ENCODE data around the gene SEL1L.
"Not testable (repeated sequence)": the region's sequence is repeated elsewhere in the genome, so short reads cannot be mapped to it uniquely, and the experiment has no call there.

SEL1L gene

DNA sequence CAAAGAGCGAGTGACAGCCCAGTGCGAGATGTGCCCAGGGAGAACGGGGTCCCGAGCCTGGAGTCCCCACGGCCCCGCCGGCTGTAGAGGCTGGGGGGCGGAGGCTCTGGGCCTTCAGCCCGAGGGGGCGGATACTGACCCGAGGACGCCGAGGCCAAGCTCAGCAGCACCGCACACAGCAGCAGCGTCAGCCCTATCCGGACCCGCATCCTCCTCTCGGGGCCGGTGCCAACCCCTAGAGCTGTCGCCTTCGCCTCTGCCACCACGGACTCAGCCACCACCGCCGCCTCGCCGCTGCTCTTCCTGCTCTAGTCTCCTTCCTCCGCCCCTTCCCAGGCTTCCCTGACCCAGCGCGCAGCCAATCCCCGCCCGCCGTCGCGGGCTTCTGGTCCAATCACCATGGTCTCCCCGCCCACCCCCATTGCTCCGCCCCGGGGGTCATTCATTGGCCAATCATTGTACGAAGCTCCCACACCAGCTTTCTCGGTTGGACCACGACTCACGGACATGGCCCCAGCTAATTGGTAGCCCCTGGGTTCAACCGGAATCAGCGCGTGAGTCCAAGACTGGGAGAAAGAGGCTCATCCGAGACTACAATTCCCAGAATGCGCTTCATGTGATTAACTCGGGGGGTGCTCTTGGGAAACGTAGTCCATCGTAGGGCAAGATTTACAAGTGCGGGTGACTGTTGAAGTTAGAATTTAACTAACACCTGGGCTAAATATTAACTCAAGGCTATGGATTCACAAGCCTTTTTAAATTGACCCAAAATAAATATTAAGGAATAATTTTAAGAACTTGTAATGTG lies at the start of gene SEL1L:
Gene SEL1L, minus strand, starts transcription at position 318 of the 808 bp plus-strand sequence. Its CDS starts 109 bp downstream, at position 209.
- peak; percentile 88 for FAIRE-seq
- DNase-seq (ENCODE audit: insufficient read length, low spot score), result peak; percentile 96

DNA sequence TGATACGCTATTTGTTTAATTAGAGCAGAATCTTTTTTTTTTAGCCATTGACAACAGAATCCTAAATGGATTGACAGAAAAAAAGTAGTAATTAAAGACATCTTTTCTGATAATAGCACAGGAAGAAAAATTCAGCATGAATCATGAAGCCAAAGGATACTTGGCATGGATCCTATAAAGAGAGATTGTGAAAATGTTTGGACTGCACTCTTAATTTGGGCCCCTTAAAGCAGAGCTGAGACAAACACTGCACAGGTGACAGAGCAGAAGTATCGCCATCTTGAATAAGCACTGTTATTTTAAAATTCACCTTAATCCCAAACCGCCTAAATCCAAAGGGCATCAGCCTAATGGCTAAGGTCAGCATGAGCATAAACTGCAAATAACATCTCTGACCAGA lies 48.8 kb upstream of the SEL1L start:
- FAIRE-seq (no peak), DNase-seq (ENCODE audit: insufficient read length, low spot score) (no peak)

DNA sequence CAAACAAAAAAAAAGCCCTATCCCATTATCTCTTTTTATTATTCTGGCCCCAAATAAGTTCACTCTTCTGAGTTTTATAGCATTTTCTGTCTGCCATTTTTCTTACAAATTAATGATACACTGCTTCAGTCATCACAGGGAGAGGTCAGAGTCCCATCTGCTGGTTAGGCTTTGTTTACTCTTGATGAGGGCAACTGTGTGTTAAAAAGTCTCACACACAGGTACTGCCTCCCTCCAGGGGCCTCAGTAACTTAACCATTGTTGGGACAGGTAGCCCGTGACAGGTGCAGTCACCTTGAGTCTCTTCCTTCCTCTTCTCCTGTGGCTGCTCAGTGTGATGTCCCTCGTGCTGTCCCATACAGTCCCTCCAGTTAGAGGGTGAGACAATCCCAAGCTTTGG lies 45.5 kb upstream of the SEL1L start:
- DNase-seq (ENCODE audit: insufficient read length, low spot score) (no peak), FAIRE-seq (no peak)

DNA sequence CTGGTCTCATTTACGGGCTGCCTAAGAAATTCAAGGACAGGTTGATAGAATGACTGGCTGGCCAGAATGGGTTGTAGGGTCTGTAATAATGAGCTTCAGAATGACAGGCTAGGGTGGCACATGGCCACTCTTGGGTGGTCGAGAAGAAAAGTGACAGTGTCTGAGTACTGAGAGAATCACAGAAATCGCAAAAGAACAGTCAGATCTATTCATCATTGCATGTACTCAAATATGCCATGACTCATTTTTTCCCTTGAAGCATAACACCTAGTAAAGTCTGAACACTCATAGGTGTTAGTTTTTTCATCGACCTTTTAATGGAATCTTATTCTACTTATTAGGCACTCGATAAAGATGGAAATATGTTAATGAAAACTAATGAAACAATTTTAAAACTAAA lies 37.8 kb upstream of the SEL1L start:
- no peak for DNase-seq (ENCODE audit: insufficient read length, low spot score)
- no peak for FAIRE-seq

DNA sequence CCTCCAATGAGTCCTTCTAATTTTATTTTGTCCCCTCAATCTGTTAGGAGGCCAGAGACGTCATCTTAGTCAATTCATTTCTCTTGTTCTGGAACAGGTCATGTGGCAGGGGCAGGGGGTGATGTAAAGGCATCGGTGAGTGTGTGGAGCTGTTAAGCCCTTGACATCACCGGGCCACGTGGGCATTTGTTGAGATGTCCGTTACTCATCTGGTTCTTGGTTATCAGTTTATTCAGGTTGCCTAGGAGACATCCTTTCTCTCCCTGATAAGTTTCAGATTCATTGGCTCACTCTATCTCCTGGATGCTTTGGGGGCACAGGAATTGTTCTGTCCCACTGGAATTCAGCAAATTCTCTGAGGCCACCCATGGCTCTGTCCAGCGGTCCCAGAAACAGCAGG lies 33.6 kb upstream of the SEL1L start:
- FAIRE-seq, result no peak

DNA sequence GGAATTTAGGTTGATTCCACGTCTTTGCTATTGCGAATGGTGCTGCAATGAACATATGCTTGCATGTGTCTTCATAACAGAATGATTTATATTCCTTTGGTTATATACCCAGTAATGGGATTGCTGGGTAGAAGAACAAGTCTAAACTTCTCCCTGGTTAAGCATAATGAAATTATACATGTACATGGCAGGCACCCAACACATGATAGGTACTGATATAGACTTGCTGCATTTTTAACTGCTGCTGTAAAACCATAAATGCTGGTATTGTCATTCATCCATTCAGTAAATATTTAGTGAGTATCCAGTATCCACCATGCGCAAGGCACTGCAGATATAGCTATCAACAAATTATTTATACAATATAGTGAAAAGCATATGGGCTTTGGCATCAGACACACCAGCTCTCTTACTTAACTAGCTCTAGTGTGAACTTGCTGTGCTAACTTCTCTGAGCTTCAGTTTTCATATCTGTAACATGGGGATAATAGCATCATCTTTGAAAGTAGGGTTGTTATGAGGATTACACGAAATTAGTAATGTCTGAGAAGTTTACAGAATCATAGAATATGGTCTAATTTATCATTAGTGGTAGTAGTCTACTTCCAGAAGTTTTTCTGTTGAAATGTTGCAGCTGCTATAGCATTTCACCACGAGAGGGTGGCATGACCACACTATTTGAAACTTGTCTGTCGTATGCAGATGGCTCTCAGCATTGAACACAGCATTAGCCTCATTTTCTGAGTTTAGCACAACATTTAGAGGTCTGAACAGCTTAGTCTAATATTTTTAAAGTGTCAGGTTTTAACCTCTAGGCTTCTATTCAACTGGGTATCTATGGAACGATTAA lies 32.0 kb upstream of the SEL1L start:
- FAIRE-seq (no peak), DNase-seq (ENCODE audit: insufficient read length, low spot score) (peak; percentile 32)

More for the DNA sequence above, 33.6 kb upstream of the SEL1L start:
- no peak for DNase-seq (ENCODE audit: insufficient read length, low spot score)

DNA sequence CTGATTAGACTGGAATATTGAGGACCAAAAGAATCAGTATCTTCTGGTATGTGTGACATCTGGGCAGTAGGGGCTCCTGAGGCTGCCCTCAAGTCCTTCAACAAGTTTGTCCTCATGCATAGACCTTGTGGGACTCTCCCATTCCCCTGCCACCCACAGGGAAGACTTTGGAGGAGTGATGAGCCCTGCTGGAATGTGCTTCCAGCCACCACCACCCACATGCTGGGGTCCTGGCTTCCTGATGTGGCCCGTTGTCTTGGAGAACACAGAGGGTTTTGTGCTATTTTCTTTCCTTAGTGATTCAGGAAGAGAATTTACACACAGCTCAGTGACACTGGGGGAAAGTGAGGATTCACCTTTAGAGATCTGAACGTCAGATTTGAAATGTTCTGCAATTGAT lies 29.2 kb upstream of the SEL1L start:
- FAIRE-seq (no peak), DNase-seq (ENCODE audit: insufficient read length, low spot score) (no peak)

DNA sequence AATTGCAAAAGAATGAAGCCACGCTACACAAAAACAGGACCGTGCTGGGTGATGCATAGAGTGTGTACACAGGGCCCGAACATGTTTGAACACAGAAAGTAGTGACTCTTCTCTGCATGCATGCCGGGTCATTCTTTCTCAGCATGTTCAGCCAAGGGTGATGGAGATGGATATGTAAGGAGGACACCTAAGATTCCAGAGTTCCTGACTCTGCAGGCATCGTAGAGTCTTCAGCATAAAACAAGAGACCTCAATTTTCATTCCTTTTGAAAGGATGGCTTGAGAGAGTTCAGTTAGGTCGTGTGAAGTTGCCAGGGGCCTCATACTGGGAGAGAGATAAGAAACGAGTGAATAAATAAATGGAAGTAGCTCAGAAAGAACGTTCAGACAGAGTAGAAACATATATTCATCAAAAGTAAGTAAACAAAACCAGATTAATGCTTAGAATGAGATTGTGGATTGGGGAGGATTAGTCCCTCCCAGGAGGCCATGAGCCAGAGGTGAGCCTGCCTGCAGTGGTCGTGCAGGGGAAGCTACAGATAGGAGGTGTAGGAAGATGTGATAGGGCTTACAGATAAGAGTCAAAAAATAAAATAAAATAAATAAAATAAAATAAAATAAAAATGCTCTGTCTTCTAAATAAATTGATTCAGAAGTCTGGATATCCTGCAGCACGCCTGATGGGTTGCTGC lies 27.6 kb upstream of the SEL1L start:
- no peak for FAIRE-seq

DNA sequence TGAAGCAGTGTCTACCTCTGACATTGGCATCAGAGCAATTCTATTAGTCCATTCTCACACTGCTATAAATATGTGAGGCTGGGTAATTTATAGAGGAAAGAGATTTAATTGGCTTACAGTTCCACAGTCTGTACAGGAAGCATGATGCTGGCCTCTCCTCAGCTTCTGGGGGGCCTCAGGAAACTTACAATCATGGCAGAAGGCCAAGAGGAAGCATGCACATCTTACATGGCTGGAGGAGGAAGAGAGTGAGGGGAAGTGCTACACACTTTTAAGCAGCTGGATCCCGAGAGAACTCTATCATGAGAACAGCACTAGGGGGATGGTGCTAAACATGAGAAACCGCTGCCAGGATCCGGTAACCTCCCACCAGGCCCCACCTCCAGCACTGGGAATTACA lies 25.7 kb upstream of the SEL1L start:
- FAIRE-seq (no peak), DNase-seq (ENCODE audit: insufficient read length, low spot score) (no peak)

More for the DNA sequence above, 27.6 kb upstream of the SEL1L start:
- no peak for DNase-seq (ENCODE audit: insufficient read length, low spot score)

DNA sequence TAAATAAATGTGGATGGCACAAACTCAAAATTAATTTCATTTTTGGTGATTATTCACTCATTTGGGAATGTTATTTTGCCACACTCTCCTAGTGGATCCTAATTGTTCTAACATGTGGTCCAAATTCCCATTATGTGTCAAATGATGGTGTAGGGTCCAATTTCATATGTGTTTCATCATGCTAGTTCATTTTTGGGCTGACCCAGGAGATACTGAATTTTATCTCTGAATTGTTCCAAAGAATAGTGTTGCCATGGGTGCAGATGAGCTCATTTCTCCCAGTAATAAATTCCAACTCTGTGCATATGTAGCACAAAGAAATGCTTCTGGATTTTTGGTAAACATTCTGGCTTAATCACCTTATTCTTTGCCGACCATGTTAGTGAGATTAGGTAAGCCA lies 23.5 kb upstream of the SEL1L start:
- DNase-seq (ENCODE audit: insufficient read length, low spot score) (no peak), FAIRE-seq (no peak)

DNA sequence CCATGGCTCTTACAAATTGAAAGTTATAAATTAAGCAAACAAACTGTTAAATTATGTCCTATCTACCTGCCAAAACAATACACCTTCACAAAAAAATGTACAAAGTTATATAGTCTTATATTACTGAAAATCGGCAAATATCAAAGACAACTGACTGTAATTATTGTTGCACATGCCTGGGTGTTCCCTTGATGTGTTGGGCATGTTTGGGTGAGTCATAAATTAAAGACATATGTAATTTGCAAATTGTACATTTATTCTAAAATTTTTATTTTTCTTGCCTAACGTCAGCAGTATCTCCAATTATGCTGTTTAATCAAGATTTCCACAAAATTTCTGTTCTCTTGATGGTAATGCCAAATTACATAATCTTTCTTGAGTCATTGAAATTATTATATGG lies 22.0 kb upstream of the SEL1L start:
- DNase-seq (ENCODE audit: insufficient read length, low spot score) (no peak), FAIRE-seq (no peak)

DNA sequence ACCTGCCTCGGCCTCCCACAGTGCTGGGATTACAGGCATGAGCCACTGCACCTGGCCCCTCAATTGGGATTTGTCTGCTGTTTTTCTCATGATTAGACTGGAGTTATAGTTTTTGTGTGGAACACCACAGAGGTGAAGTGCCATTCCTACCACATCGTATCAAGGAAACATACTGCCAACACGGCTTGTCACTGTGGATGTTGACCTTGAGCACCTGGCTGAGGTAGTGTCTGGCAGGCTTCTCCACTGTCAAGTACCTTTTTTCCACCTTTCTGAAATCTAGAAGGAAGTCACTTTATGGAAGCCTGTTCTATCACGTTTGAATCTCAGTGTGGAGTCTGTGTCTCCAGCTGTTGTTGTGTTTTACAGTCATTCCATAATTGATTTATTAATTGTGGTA lies 21.4 kb upstream of the SEL1L start:
- FAIRE-seq, result no peak
- no peak for DNase-seq (ENCODE audit: insufficient read length, low spot score)

DNA sequence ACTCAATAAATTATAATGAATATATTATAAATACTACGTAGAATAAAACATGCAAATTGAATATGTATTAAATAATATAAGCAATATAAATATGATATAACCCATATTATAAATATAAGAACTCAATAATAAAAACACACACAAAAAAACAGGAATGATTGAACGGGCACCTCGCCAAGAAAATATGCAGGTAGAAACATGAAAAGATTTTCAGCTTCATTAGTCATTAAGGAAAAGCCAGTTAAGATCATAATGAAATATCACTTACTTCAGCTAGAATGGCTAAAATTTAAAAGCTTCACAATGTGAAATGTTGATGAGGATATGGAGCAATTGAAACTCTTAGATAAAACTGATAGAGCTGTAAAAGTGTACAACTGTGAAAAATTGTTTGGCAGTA lies 17.8 kb upstream of the SEL1L start:
- DNase-seq (ENCODE audit: insufficient read length, low spot score), result no peak
- FAIRE-seq, result no peak

DNA sequence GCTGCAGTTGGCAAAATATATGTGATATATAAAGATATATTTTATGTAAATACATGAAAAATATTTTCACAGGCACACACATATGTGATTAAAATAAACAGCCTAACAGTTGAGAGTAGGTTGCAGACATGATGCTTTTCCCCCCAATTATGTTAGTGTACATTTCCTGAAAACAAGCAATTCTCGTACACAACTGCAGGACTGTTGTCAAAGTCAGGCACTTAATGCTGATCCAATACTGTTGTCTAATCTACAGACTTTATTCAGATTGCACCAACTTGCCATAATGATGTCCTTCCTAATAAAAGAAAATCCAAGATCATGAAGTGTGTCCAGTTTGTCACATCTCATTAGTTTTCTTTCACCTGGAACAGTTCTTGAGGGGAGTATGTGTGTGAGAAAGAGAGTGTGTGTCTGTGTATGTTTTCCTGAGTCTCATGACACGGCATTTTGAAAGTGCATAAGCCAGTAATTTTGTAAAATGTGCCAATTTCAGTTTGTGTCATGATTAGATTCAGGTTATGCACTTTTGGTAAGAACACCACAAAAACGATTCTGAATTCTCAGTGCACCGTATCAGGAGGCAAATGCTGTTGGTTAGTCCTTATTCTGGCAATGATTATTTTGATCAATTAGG lies 16.5 kb upstream of the SEL1L start:
- DNase-seq (ENCODE audit: insufficient read length, low spot score) (no peak), FAIRE-seq (no peak)

DNA sequence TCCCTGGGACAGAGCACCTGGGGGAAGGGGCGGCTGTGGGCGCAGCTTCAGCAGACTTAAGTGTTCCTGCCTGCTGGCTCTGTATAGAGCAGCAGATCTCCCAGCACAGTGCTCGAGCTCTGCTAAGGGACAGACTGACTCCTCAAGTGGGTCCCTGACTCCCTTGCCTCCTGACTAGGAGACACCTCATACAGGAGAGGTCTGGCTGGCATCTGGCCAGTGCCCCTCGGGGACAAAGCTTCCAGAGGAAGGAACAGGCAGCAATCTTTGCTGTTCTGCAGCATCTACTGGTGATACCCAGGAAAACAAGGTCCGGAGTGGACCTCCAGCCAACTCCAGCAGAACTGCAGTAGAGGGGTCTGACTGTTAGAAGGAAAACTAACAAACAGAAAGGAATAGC lies 7.6 kb upstream of the SEL1L start:
- not testable (repeated sequence) for DNase-seq (ENCODE audit: insufficient read length, low spot score); FAIRE-seq

DNA sequence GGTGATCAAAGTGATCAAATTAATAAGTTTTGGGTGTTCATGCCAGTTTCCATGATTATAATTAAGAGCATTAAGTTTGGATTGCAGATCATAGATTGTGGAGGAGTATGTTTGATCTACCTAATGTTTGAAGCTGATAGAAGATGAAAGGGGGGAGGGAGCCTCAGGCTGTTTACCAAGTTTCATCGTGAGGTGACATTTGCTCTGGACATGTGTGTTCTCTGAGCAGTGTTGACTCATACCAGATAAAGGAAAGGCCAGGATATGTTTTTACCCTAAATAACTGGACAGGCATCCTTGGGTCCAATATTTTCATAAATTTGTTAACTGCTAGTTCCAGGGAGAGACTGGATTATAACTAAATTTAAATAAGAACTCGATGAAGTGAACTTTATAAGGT lies 3.5 kb upstream of the SEL1L start:
- DNase-seq (ENCODE audit: insufficient read length, low spot score) (no peak), FAIRE-seq (no peak)

DNA sequence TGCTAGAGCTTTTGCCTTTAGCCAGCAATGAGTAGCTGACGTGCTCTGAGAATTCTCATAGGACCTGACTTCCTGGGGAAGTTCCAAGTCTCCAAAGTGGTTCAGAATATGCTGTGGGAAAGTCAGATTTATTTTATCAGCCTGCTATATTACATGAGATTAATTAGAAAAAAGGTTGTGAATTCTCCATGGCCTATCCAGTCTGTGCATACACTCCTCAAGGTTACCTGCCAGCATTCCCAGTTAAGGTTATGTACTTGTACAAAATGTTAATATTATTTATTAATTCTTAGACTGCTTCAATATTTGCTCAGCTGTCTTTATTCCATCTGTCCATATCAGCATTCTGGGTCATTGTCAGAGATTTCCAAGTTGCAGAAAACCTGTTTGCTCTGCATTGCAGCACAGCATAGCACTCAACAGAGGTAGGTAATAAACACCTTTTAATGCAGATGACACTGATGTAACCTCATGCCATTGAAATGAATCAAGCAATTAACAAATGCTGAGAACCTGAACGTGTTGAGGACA lies 2.7 kb upstream of the SEL1L start:
- FAIRE-seq, result no peak
- no peak for DNase-seq (ENCODE audit: insufficient read length, low spot score)

DNA sequence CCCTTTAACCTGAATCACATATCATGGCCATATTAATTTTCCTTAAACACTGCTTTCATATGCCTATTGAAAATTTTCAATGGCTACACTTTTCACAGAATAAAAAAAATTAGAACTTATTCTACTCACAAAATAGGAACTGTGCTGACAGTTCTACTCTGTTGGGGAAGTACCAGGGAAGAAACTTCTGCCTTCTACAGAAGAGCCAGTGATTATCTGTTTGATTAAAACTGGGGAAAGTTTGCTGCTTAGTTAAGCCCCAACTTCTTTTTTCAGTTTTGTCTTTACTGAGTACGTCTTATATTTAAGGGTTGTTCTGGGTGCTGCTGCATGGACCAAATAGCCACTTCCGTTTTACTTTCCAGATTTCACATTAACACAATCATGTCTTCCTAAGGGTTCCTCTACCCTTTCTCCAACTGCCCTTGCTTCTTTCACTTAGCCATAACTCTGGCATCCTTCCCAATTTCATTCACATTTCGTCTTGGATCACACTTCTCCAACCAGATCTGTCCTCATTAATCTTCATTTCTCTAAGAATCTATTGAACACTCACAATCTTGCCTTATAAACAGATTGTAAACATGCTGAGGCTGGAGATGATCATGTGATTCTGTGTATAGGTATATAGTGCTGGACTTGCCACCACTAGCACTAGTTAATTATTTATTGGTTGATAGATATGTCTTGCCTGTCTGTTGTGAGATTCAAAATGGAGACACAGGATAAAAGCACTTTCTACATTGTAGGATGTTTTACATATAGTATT lies 1.9 kb upstream of the SEL1L start:
- DNase-seq (ENCODE audit: insufficient read length, low spot score) (no peak), FAIRE-seq (no peak)

DNA sequence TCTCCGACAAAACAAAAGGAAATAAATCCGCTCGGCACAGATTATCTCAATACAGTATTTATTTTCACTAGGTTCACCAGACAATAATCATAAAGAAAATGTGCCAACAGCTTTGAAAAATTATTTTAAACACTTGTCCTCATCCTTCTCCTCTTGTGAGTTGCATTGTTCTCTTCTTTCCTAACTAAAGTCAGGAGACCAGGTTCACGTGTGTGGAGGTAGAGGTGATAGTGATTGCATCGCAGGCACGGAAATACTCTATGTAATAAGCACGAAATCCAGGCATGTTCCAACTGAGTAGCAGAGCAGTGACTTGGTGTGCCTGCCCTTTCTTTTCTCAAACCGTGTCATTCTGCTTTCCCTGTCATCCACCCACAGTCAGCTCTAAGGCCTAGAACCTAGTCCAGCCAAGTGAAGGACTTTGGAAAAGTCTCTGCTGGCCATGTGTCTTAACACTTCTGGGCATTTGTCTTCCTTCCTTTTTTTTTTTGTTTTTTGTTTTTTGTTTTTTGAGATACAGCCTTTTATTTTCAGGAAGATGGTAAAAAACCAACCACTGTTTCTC lies 939 bp upstream of the SEL1L start:
- no peak for FAIRE-seq
- DNase-seq (ENCODE audit: insufficient read length, low spot score), result no peak

DNA sequence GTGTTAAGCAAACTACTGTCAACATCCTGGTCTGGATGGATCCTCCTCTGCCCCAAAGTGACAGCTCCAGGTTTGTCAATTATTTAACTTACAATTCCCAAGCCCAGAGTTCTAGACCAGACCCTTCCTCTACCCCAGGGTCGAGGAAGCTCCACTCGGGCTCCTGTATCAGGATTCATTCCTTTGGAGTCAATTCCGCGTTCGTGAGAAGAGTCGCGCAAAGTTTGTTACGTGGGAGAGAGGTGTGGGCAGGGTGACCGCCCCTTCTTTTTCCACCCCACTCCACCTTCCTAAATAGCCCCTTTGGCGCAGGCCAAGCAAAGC lies 479 bp downstream of the SEL1L start:
- DNase-seq (ENCODE audit: insufficient read length, low spot score) (no peak), FAIRE-seq (no peak)

All from HTR-8/SVneo (cell line).